ENCODE measurements around the gene LAMA2. TPM values are rescaled to one million over a fixed set of nuclear protein-coding genes. Genes with fewer than 3 reads are reported as not detected.

LAMA2 gene
- total and polyA plus RNA-seq, 2 of the 13 experiments (the other 11 are each of a cell fraction or from before 2014, with no cell fraction given): 0.11 to 0.28 TPM

DNA sequence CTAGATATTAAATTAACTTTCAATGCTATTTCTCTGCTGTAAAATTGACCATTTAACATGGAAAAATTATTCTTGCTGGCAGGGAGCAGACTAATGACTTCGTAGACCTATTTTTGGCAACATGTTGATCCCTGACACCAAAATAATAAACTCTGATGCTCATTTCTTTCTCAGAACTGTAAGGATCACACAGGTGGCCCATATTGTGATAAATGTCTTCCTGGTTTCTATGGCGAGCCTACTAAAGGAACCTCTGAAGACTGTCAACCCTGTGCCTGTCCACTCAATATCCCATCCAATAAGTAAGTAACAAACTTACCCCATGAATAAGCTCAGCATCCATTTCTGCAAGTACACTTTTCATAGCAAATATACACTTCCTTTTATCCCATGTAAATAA is 387.5 kb downstream of the LAMA2 start (continued):
- TF ChIP-seq NAIF1 (CRISPR knock-in tag; IDR thresholded peaks at IDR 0.05; ENCODE audit: borderline replicate concordance) (no peak), MED13 (CRISPR knock-in tag; IDR thresholded peaks at IDR 0.05) (no peak), GPN1 (CRISPR knock-in tag; IDR thresholded peaks at IDR 0.05; ENCODE audit: borderline replicate concordance) (no peak), FOXK2 (IDR thresholded peaks at IDR 0.05) (no peak), NRL (CRISPR knock-in tag; IDR thresholded peaks at IDR 0.05; ENCODE audit: borderline replicate concordance) (no peak), AGO2 (optimal IDR thresholded peaks at IDR 0.05; ENCODE audit: low read depth, low read length) (no peak), SPEN (CRISPR knock-in tag; IDR thresholded peaks at IDR 0.05; ENCODE audit: low read depth) (no peak)

DNA sequence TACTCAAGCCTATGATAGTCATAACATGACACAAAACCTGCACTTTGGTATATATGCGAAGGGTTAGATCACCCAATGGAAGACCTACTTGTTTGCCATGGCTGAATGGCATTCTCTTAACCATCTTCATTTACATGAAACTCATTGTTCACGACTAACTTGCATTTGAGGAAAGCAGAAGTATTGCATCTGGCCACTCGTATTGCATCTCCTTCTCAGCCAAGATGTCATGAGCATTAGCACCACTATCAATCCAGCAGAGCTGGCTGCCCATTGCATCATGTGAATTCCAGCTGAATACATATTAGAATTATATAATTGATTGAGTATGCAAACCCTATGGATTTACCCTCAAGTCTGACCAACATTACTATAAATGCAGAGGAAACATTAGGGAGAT is 390.2 kb downstream of the LAMA2 start:
- Histone ChIP-seq H3K27ac (ENCODE audit: extremely low read length, insufficient read depth, low read length) (no peak overlapping the region), H3K27me3 (ENCODE audit: control insufficient read depth in 1 of 2, insufficient read depth in 2 of 2, low read length in 2 of 2) (no peaks in the 10 kb centered on the region), H3K9ac (ENCODE audit: insufficient read depth, low read depth, low read length) (no peak overlapping the region), H3K4me2 (ENCODE audit: low read depth, low read length) (no peak overlapping the region), H2AFZ (ENCODE audit: low read length) (no peak overlapping the region), H3K4me1 (ENCODE audit: insufficient read depth, low read length) (no peaks in the 10 kb centered on the region), H3K79me2 (ENCODE audit: insufficient read depth, low read length) (no peaks in the 10 kb centered on the region), H4K20me1 (ENCODE audit: insufficient read depth, low read length) (no peaks in the 10 kb centered on the region), H3K9me3 (ENCODE audit: low read length) (no peaks in the 10 kb centered on the region), H3K36me3 (replicated peaks in 1 of 2; ENCODE audit: control insufficient read depth in 1 of 2, insufficient read depth in 2 of 2, low read length in 2 of 2) (no peaks in the 10 kb centered on the region; a peak in 1 of 5 replicates), H3K4me3 (replicated peaks in 1 of 3; ENCODE audit: insufficient read depth in 1 of 3, low read depth in 2 of 3, low read length in 3 of 3) (no peak overlapping the region)
- intact Hi-C loops (cut with micrococcal nuclease; ENCODE audit: unreplicated experiment): no loop called here
- in situ Hi-C loops (cut with HindIII; ENCODE audit: extremely low pct_ligation_motif_present, low pct_unique_long_range_greater_than_20kb): no loop called here
- ATAC-seq (no peak), DNase-seq (ENCODE audit: low spot score) (no peak), FAIRE-seq (no peak)
- 23% methylated on average over 3 of the region's 3 CpGs for WGBS (ENCODE audit: low lambda C conversion rate)
- BruUV-seq (replicated peaks): no TSS peak
- CTCF ChIA-PET (ENCODE audit: low intra/inter-chr PET ratio, low total read pairs): no interaction called here
- POLR2A ChIA-PET: no interaction called here
- no peak for TF ChIP-seq ZNF660 (CRISPR knock-in tag; IDR thresholded peaks at IDR 0.05; ENCODE audit: borderline replicate concordance, low read depth)

DNA sequence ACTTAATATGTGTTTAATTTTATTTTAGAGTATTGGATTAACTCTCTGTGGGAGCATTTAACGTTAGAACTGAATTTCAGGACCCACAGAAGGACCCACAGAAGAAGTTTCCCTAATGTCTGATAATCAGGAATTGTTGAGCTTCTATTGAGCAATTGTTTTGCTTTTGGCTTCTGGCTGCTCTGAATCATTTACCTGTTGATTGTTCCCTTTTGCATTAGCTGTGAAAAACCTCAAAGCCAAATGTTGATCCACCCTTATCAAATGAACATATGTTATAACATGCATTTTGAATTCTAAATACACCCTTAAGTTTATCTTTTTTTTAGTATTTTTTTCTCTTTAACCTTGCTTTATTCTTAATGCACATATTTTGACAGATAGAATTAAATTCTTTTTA is 393.5 kb downstream of the LAMA2 start:
- H3K79me2 ChIP-seq (ENCODE audit: insufficient read depth, low read length): no peaks in the 10 kb centered on the region
- FAIRE-seq (no peak), ATAC-seq (no peak), DNase-seq (ENCODE audit: low spot score) (no peak)
- H3K27ac ChIP-seq (ENCODE audit: extremely low read length, insufficient read depth, low read length): no peak overlapping the region
- H2AFZ ChIP-seq (ENCODE audit: low read length): no peak overlapping the region
- H3K36me3 ChIP-seq (replicated peaks in 1 of 2; ENCODE audit: control insufficient read depth in 1 of 2, insufficient read depth in 2 of 2, low read length in 2 of 2): no peaks in the 10 kb centered on the region
- intact Hi-C loops (cut with micrococcal nuclease; ENCODE audit: unreplicated experiment): no loop called here
- no peaks in the 10 kb centered on the region for H3K27me3 ChIP-seq (ENCODE audit: control insufficient read depth in 1 of 2, insufficient read depth in 2 of 2, low read length in 2 of 2)
- no peak overlapping the region for H3K9ac ChIP-seq (ENCODE audit: insufficient read depth, low read depth, low read length)
- no peak overlapping the region for H3K4me2 ChIP-seq (ENCODE audit: low read depth, low read length)
- ChIA-PET CTCF (ENCODE audit: low intra/inter-chr PET ratio, low total read pairs) (no interaction called here), POLR2A (no interaction called here)
- 0% methylated on average over 1 of the region's 1 CpG for WGBS (ENCODE audit: low lambda C conversion rate)
- H4K20me1 ChIP-seq (ENCODE audit: insufficient read depth, low read length): no peaks in the 10 kb centered on the region
- no peaks in the 10 kb centered on the region for H3K4me1 ChIP-seq (ENCODE audit: insufficient read depth, low read length)
- no TSS peak for BruUV-seq (replicated peaks)
- H3K4me3 ChIP-seq (replicated peaks in 1 of 3; ENCODE audit: insufficient read depth in 1 of 3, low read depth in 2 of 3, low read length in 3 of 3): no peak overlapping the region
- no peaks in the 10 kb centered on the region for H3K9me3 ChIP-seq (ENCODE audit: low read length)
- in situ Hi-C loops (cut with HindIII; ENCODE audit: extremely low pct_ligation_motif_present, low pct_unique_long_range_greater_than_20kb): no loop called here
- TF ChIP-seq, protein P1, sequence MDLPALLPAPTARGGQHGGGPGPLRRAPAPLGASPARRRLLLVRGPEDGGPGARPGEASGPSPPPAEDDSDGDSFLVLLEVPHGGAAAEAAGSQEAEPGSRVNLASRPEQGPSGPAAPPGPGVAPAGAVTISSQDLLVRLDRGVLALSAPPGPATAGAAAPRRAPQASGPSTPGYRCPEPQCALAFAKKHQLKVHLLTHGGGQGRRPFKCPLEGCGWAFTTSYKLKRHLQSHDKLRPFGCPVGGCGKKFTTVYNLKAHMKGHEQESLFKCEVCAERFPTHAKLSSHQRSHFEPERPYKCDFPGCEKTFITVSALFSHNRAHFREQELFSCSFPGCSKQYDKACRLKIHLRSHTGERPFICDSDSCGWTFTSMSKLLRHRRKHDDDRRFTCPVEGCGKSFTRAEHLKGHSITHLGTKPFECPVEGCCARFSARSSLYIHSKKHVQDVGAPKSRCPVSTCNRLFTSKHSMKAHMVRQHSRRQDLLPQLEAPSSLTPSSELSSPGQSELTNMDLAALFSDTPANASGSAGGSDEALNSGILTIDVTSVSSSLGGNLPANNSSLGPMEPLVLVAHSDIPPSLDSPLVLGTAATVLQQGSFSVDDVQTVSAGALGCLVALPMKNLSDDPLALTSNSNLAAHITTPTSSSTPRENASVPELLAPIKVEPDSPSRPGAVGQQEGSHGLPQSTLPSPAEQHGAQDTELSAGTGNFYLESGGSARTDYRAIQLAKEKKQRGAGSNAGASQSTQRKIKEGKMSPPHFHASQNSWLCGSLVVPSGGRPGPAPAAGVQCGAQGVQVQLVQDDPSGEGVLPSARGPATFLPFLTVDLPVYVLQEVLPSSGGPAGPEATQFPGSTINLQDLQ (CRISPR knock-in tag; IDR thresholded peaks at IDR 0.05): no peak
- TF ChIP-seq ZNF761 (CRISPR knock-in tag; conservative IDR thresholded peaks at IDR 0.05) (no peak), NFYC (CRISPR knock-in tag; IDR thresholded peaks at IDR 0.05) (no peak), ZBTB3 (CRISPR knock-in tag; IDR thresholded peaks at IDR 0.05; ENCODE audit: borderline replicate concordance, low read depth) (no peak), ZNF83 (CRISPR knock-in tag; IDR thresholded peaks at IDR 0.05; ENCODE audit: borderline replicate concordance) (no peak), KDM5A (IDR thresholded peaks at IDR 0.05; ENCODE audit: borderline replicate concordance, low read length) (no peak), RAD51 (IDR thresholded peaks at IDR 0.05; ENCODE audit: borderline replicate concordance) (no peak), ZNF547 (CRISPR knock-in tag; IDR thresholded peaks at IDR 0.05) (no peak)

All from HepG2 (cell line).